Regular cardiac myocyte (primary cell): Measurements from ENCODE around the gene MEIOSIN. TPM values are rescaled to one million over a fixed set of nuclear protein-coding genes. Genes with fewer than 3 reads are reported as not detected.

Experiments
- total RNA-seq: library from RNA; depleted of rRNA; stranded (reverse); fragments of >200 nt; gene quantifications from 2 replicates; pipeline ENCODE4 v1.2.3, GENCODE V29; 2014

Gene MEIOSIN, protein sequence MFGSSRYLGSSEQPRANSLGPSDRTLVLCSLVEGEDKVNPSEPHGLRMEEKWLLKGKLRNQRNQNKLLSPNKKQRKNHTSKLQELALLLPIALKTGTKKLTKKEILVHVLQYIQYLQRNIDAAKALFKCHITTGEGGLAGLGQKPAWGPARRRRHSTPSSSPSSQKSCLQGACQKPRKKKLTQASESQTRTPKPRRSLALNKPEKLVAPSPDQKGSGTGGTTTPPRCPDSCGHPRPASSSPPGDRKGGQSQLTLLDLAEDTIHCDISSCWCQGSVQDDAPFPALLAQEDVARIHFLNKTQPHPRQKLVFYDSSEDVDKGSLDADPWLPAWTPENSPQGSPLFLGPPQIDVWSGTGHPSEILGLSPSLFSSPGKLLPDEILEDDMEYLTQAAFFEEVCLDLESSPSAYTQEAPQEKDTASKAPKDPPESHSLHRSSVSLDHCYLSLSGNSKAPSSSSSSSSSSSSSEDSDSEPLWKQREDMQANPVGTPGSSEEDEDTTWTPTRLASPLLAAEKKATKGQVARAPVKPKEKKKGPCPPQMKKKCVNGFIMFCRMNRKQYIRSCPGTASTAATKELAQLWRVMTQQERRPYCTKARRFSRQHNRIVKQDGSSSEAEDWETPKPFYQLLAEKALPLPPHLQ
- not detected in 2 replicates for total RNA-seq

DNA sequence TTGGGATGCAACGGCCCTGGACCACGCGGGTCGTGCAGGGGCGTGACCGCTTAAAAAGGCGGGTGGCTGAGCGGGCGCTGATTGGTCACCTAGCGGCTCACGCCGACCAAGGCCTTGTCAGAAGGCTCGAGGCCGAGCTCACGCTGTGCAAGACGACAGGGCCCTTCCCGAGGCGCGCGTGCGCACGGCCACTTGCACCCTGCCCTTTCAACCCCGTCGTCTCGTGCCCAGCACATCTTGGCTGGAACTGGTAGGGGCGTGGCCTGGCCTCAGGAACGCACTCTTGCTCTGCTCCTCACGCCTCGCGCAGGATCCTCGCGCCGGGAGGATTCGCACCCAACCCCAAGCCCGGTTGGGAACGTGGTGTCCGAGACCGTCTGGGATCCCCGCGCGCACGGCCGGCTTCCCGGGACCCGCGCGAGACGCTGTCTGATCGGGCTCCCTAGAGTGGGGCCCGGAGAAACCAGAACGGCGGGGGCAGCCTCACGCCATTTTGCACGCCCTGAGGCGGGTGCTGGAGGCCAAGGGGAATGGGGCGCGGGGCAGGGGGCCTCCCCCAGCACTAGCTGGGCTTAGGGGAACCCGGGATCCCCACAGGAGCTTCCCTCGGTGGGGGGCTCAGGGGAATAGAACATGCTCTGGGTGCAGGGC lies at the start of gene MEIOSIN:
TSS of gene MEIOSIN (plus strand) at position 280 of the 651 bp plus-strand sequence. CDS start 1,938 bp downstream, outside the sequence.

DNA sequence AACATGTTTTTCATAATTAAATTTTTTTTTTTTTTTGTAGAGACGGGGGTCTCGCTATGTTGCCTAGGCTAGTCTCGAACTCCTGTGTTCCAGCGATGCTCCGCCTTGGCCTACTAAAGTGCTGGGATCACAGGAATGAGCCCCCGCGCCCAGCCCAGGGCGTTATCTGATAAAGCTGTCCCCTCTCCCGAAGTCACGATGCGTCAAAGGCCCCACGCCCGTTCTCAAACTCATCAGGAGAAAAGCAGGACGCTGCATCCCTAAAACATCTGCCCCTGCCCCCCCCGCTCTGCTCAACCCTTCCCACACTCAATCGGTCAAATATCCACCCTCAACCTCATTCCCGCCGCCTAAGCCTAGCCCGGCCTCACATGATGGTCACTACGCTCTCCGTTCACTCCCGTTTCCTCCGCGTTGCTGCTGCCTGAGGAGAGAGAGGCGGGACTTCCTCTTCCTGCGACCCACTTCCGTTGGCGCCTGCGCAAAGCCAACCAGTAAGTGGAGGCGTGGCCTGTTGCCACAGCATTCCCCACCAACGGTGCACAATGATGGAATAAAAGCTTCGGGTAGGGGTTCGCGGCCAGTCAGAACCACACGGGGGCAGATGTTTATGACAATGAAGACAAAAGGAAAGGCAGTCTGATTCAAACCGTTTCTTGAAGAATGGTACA lies 41.6 kb upstream of the MEIOSIN start, which contains the start of gene SNRPD2:
TSS of gene SNRPD2 (minus strand) at position 438 of the 671 bp plus-strand sequence. CDS start at position 373, 65 bp downstream.

DNA sequence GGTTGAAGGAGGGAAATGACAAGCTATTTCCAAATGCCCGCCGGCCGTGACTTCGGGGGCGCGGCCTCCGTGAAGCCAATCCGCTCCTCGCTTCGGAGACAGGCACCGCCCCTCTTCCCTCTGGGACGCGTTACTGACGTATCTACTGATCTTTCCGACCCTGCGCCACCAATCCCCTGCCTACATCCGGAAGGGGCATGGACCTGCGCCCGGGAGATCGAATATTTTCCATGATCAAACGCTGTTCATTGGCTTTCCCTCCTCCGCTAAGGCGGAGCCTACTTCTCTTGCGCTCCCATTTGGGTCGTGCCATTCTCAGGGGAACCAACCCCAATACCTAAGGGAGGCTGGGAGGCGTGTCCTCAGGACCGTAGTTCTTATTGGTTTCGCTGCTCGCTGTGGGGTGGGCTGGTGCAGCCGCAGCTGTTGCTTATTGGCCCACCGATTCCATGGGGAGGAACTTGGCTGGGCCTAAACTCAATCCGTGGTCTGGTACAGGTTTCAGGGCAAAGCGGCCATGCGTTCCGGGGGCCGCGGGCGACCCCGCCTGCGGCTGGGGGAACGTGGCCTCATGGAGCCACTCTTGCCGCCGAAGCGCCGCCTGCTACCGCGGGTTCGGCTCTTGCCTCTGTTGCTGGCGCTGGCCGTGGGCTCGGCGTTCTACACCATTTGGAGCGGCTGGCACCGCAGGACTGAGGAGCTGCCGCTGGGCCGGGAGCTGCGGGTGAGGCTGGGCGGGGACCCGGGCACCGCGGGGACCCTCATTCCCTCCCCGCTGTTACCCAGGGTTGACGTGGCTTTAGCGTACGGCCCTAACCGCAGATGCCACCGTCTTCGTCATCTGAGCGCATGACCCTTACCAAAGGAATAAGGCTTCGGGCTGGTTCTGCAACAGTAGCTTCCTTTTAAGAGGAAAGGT lies 40.8 kb upstream of the MEIOSIN start, which contains the start of gene QPCTL:
TSS of gene QPCTL (plus strand) at position 480 of the 919 bp plus-strand sequence. CDS start at position 518, 38 bp downstream.

DNA sequence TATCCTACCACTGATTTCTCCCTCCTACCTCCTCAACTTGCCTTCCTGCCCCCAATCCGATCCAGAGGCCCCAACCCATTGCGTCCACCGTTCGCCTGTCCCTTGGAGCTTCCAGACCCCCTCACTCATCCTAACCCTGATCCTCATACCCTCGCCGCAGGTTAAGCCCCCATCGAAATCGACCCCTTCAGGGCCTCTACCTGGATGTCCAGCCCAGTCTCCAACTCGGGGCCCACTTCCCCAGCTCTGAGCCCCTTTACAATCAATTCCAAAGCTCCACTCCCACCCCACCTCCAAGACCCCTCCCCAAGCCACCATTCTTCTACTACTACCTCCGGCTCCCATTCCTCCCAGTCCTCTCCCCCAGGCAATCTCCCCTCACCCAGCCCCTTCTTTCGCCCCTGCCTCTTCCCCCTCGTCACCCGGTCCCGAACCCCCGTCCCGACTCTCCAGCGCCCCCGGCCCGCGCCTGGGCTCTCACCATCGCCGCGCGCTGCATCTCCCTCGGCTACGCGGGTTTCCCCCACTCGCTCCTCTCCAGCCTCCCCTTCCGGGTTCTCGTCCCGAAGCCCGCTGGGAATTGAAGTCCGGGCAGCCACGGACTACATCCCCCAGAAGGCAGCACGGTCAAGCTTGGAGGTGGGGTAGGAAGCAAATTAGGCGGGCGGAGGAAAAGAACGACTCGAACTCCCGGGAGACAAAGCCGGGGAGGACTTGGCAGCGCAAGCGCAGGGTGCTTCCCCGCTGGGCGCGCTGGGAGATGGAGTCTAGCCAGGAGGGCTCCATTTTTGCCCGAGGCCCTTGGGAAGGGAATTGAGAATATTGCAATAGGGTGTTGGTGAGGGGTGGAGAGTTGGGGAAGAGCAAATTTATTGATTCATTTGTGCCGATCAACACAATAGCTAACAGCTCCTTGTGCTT lies 2.6 kb upstream of the MEIOSIN start, which contains the start of gene FBXO46:
TSS of gene FBXO46 (minus strand) at position 529 of the 921 bp plus-strand sequence. CDS start 17,401 bp downstream, outside the sequence.

DNA sequence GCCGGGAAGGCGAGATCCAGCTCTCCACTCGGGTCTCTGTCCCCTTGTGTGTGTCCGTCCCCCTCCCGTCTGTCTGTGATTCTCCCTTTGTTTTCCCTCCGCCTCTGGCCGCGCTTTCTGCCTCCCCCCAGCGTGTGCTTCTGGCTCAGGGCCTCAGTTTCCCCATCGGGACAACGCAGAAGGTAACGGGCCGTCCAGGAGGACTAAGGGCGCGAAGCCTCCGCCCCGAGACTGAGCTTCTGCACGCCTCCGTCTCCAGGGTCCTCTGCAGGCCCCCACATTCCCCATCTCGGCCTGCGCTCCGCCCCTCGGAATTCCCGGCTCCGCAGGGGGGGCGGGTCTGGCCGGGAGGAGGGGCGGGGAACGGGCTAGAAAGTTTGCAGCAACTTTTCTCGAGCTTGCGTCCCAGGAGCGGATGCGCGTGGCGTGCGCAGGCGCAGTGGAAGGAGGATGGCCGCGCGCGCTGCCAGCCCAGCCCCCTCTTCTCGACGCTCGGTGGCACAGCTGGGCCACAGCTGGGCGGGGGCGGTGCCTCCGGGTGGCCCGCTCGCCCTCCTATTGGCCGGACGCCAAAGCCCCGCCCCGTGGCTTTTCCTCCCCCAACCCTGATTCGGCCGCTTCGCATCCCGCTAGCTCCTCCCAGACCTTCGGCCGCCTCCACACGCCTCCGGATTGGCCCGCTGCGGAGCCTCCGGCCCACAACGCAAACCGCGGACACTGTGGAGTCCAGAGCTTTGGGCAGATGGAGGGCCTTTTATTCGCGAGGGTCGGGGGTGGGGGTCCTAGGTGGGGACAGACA lies 35.9 kb downstream of the MEIOSIN start, which contains the start of gene SIX5:
TSS of gene SIX5 (minus strand) at position 269 of the 799 bp plus-strand sequence. CDS start 408 bp downstream, outside the sequence.

DNA sequence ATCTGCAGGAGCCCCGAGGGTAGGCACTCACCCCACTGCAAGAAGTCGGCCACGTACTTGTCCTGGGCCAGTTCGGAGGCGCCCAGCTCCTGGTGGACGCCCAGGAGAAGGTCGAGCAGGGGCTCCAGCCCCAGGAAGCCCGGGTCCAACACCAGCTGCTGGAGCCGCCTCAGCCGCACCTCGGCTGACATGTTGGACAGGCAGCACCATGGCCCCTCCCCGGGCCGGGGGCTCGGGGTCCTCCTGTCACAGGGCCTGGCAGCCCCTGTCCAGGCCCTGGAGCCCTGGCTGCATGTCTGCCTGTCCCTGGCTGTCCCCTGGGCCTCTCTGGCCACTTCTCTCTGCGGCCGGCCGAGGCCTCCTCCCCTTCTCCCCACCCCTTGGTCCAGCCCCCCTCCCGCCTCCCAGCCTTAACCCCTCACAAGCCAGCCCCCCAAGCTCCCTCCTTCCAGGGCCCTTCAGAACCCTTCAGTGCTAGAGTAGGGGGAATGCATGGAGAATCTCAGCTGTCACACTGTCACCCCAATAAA lies 49.0 kb downstream of the MEIOSIN start, which contains the start of gene DMPK:
TSS of gene DMPK (minus strand) at position 329 of the 530 bp plus-strand sequence. CDS start at position 191, 138 bp downstream.

DNA sequence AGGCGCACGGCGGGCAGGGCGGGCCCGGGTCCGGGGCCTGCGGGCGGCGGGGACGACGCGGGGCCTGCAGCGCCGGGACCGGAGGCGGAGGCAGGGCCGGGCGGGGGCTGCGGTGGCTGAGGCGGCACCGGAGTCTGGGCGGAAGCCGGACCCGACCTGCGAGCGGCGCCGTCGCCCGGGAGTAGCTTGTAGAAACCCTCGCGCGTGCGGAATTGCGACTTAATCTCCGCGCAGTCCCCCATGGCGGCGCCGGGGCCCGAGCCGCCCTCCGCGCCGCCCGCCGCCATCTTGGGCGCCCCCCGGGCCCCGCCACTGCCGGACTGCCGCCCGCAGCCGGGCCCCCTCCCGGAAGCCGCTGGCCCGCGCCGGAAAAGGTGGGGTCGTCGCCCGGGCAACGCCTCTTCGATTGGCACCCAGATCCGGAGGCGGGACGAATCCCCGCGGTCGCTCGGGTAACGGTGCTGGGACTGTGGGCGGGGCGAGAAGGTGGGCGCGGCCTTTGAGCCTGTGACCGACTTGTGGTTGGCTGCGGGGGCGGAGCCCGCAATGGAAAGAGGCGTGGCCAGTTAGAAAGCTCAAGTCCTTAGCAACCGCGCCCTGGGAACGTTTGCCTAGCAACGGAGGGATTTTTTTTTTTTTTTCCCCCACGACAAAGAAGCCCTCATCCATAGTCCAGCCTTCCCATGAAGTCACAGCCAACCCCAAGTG lies 59.4 kb downstream of the MEIOSIN start, which contains the start of gene DMWD:
TSS of gene DMWD (minus strand) at position 376 of the 708 bp plus-strand sequence. CDS start at position 287, 89 bp downstream.

Other genes starting within 250 kb of the MEIOSIN start
- gene RTN2, start 236.4 kb upstream of the MEIOSIN start, total RNA-seq: 3.8 and 4.2 TPM in 2 replicates
- 0.96 and 2.3 TPM in 2 replicates for gene PPM1N, start 235.0 kb upstream of the MEIOSIN start, total RNA-seq
- gene VASP, start 226.0 kb upstream of the MEIOSIN start, total RNA-seq: 56.4 and 112 TPM in 2 replicates
- 4.2 and 5.2 TPM in 2 replicates for gene OPA3, start 148.6 kb upstream of the MEIOSIN start, total RNA-seq
- gene GPR4, start 131.2 kb upstream of the MEIOSIN start, total RNA-seq: 0.28 and 0.96 TPM in 2 replicates
- 66.8 and 101 TPM in 2 replicates for gene EML2, start 94.0 kb upstream of the MEIOSIN start, total RNA-seq
- gene GIPR, start 65.2 kb upstream of the MEIOSIN start, total RNA-seq: 0.28 and 0.38 TPM in 2 replicates
- 288 and 449 TPM in 2 replicates for gene SNRPD2, start 41.5 kb upstream of the MEIOSIN start, total RNA-seq
- 31.2 and 32.1 TPM in 2 replicates for gene QPCTL, start 40.8 kb upstream of the MEIOSIN start, total RNA-seq
- gene FBXO46, start 2.5 kb upstream of the MEIOSIN start, total RNA-seq: 3.4 and 5.8 TPM in 2 replicates
- gene SIX5, start 35.8 kb downstream of the MEIOSIN start, total RNA-seq: 8.1 and 11.3 TPM in 2 replicates
- 15.0 and 48.2 TPM in 2 replicates for gene DMPK, start 49.1 kb downstream of the MEIOSIN start, total RNA-seq
- 27.8 and 29.0 TPM in 2 replicates for gene DMWD, start 59.4 kb downstream of the MEIOSIN start, total RNA-seq
- under 0.01 and 0.28 TPM in 2 replicates for gene RSPH6A, start 81.9 kb downstream of the MEIOSIN start, total RNA-seq
- gene SYMPK, start 129.7 kb downstream of the MEIOSIN start, total RNA-seq: 22.8 and 29.9 TPM in 2 replicates
- under 0.01 TPM in 1 of 2 replicates, not detected in the other for gene FOXA3, start 130.9 kb downstream of the MEIOSIN start, total RNA-seq
- gene IRF2BP1, start 152.7 kb downstream of the MEIOSIN start, total RNA-seq: 26.5 and 28.4 TPM in 2 replicates
- gene MYPOP, start 169.2 kb downstream of the MEIOSIN start, total RNA-seq: 0.77 and 2.0 TPM in 2 replicates
- not detected in 2 replicates for gene NANOS2, start 181.3 kb downstream of the MEIOSIN start, total RNA-seq
- gene NOVA2, start 240.4 kb downstream of the MEIOSIN start, total RNA-seq: under 0.01 TPM in 2 replicates